Activated CD4-positive, alpha-beta T cell treated with anti-CD3 and anti-CD28 coated beads, Interleukin-2, amount 10 ng/mL, durations not matched to agents 7 days and 5 days (primary cell): Measurements from ENCODE around the gene TNXB. TPM values are rescaled to one million over a fixed set of nuclear protein-coding genes. Genes with fewer than 3 reads are reported as not detected.
"Not testable (repeated sequence)": the region's sequence is repeated elsewhere in the genome, so short reads cannot be mapped to it uniquely, and the experiment has no call there.

Source experiments
- CTCF ChIA-PET: fragments of 350-600 bp; sonication (Branson Sonifier 250); formaldehyde crosslinking; loops from one replicate; lab custom pipeline; 2021; ENCODE audit warnings: antibody characterized with exemption; lab: Charles Lee
- POLR2A ChIA-PET: fragments of 350-600 bp; sonication (Branson Sonifier 250); formaldehyde crosslinking; loops from one replicate; lab custom pipeline; 2021; ENCODE audit warnings: antibody characterized with exemption; lab: Charles Lee
- DNase-seq: peaks from one replicate; pipeline ENCODE4 v3.0.0-alpha.2; 2020
- H3K27ac Mint-ChIP-seq: one replicate; pipeline ENCODE4 v1.8.0; 2021; ENCODE audit warnings: mild to moderate bottlenecking, moderate library complexity, mixed read lengths
- H3K27me3 Mint-ChIP-seq: one replicate; pipeline ENCODE4 v1.8.0; 2021; ENCODE audit warnings: mixed read lengths
- H3K36me3 Mint-ChIP-seq: one replicate; pipeline ENCODE4 v1.8.0; 2021; ENCODE audit warnings: low read depth, mixed read lengths
- H3K4me1 Mint-ChIP-seq: one replicate; pipeline ENCODE4 v1.8.0; 2021; ENCODE audit warnings: mixed read lengths
- H3K4me3 Mint-ChIP-seq: one replicate; pipeline ENCODE4 v1.8.0; 2021; ENCODE audit warnings: mild to moderate bottlenecking, moderate library complexity, mixed read lengths
- H3K9me3 Mint-ChIP-seq: one replicate; pipeline ENCODE4 v1.8.0; 2021; ENCODE audit warnings: mixed read lengths
- total RNA-seq, 2 experiments: library from RNA; stranded (reverse); gene quantifications; one replicate each; pipeline ENCODE4 v1.2.3, GENCODE V29; 2021

TNXB gene
- total RNA-seq, 2 experiments from 2014 or later: 3.9 to 6.7 TPM

- H3K27ac Mint-ChIP-seq, H3K27me3 Mint-ChIP-seq, POLR2A ChIA-PET, H3K36me3 Mint-ChIP-seq, H3K4me3 Mint-ChIP-seq, CTCF ChIA-PET, DNase-seq, H3K4me1 Mint-ChIP-seq, H3K9me3 Mint-ChIP-seq: not testable (repeated sequence)
Observed at GRCh38 chr6:32022100-32022499, 87.0 kb downstream of the TNXB start.

GRCh38 chr6:32014547-32014946 is 94.6 kb downstream of the TNXB start, which contains the start of gene C4B:
Gene C4B, plus strand, starts transcription at chr6:32014795. Its CDS starts 51 bp downstream, at chr6:32014846.
- H3K4me3 Mint-ChIP-seq, H3K27me3 Mint-ChIP-seq, DNase-seq, H3K36me3 Mint-ChIP-seq, H3K9me3 Mint-ChIP-seq, H3K4me1 Mint-ChIP-seq, POLR2A ChIA-PET, CTCF ChIA-PET, H3K27ac Mint-ChIP-seq: not testable (repeated sequence)

DNA sequence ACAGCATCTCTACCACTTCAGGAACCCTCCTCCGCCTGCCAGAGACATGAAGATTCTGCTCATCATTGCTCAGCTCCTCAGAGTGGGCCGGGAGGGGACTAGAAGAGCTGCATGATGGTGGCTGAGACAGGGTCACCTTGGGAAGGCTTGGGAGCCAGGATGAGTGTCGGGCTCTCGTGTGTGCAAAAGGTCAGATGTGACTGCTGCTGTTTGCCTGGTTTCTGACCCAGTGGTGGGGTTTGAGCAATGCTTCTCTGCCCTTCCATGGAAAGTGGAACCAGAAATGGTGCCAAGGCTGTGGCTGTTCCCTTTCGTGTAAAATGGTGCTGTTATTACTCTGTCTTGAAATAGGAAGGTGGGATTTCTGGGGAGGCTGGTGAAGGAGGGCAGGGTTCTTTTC is 95.4 kb downstream of the TNXB start:
- CTCF ChIA-PET, H3K27ac Mint-ChIP-seq, POLR2A ChIA-PET, DNase-seq, H3K9me3 Mint-ChIP-seq, H3K4me3 Mint-ChIP-seq, H3K36me3 Mint-ChIP-seq, H3K4me1 Mint-ChIP-seq, H3K27me3 Mint-ChIP-seq: not testable (repeated sequence)

GRCh38 chr6:32012941-32013617 is 96.1 kb downstream of the TNXB start:
- H3K27ac Mint-ChIP-seq, H3K4me3 Mint-ChIP-seq, H3K9me3 Mint-ChIP-seq, DNase-seq, H3K36me3 Mint-ChIP-seq, H3K4me1 Mint-ChIP-seq, H3K27me3 Mint-ChIP-seq, POLR2A ChIA-PET, CTCF ChIA-PET: not testable (repeated sequence)

- peak; percentile 4 for DNase-seq
- H3K27me3 Mint-ChIP-seq, H3K4me3 Mint-ChIP-seq, POLR2A ChIA-PET, H3K36me3 Mint-ChIP-seq, H3K9me3 Mint-ChIP-seq, H3K4me1 Mint-ChIP-seq, H3K27ac Mint-ChIP-seq, CTCF ChIA-PET: not testable (repeated sequence)
Observed at GRCh38 chr6:32010856-32011530, 98.1 kb downstream of the TNXB start.

DNA sequence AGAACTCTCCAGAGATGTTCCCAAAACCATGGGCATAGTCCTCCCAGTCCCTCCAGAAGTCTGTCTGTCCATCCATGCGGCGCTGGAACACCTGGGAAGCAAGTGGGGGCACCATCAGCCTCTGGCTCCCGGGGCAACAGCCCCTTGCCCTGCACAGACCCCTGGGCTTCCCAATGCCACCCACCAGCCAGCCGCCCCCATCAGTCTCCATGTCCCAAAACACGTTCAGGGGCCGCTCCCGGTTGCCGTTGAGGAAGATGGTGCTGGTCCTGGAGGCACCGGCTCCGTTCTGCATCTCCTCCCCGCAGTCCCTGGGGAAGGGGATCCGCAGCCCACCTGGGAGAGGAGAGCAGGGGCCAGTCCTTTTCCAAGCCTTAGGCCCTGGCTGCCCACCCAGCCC is 99.6 kb downstream of the TNXB start:
- DNase-seq, H3K4me3 Mint-ChIP-seq, H3K9me3 Mint-ChIP-seq, POLR2A ChIA-PET, H3K36me3 Mint-ChIP-seq, CTCF ChIA-PET, H3K27me3 Mint-ChIP-seq, H3K4me1 Mint-ChIP-seq, H3K27ac Mint-ChIP-seq: not testable (repeated sequence)

- H3K4me3 Mint-ChIP-seq, DNase-seq, H3K36me3 Mint-ChIP-seq, H3K27ac Mint-ChIP-seq, CTCF ChIA-PET, H3K9me3 Mint-ChIP-seq, H3K4me1 Mint-ChIP-seq, H3K27me3 Mint-ChIP-seq, POLR2A ChIA-PET: not testable (repeated sequence)
Observed at GRCh38 chr6:32008616-32009015, 100.5 kb downstream of the TNXB start.

- DNase-seq, H3K36me3 Mint-ChIP-seq, H3K4me1 Mint-ChIP-seq, CTCF ChIA-PET, POLR2A ChIA-PET, H3K9me3 Mint-ChIP-seq, H3K27me3 Mint-ChIP-seq, H3K4me3 Mint-ChIP-seq, H3K27ac Mint-ChIP-seq: not testable (repeated sequence)
Observed at GRCh38 chr6:32008037-32008436, 101.1 kb downstream of the TNXB start.

DNA sequence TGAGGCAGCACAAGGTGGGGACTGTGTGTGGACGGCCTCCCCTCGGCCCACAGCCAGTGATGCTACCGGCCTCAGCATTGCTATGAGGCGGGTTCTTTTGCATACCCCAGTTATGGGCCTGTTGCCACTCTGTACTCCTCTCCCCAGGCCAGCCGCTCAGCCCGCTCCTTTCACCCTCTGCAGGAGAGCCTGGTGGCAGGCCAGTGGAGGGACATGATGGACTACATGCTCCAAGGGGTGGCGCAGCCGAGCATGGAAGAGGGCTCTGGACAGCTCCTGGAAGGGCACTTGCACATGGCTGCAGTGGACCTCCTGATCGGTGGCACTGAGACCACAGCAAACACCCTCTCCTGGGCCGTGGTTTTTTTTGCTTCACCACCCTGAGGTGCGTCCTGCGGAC is 102.1 kb downstream of the TNXB start:
- H3K27ac Mint-ChIP-seq, H3K4me3 Mint-ChIP-seq, DNase-seq, H3K36me3 Mint-ChIP-seq, CTCF ChIA-PET, H3K4me1 Mint-ChIP-seq, POLR2A ChIA-PET, H3K27me3 Mint-ChIP-seq, H3K9me3 Mint-ChIP-seq: not testable (repeated sequence)

DNA sequence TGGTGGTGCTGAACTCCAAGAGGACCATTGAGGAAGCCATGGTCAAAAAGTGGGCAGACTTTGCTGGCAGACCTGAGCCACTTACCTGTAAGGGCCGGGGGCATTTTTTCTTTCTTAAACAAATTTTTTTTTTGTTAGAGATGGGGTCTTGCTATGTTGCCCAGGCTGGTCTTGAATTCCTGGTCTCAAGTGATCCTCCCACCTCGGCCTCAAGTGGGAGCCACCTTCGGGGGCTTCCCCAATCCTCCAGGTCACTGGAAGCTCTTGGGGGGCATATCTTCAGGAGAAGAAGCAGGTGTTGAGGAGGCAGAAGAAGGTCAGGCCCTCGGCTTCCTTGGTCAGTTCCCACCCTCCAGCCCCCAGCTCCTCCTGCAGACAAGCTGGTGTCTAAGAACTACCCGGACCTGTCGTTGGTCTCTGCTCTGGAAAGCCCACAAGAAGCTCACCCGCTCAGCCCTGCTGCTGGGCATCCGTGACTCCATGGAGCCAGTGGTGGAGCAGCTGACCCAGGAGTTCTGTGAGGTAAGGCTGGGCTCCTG is 103.1 kb downstream of the TNXB start:
- DNase-seq, H3K4me3 Mint-ChIP-seq, H3K36me3 Mint-ChIP-seq, CTCF ChIA-PET, H3K4me1 Mint-ChIP-seq, H3K9me3 Mint-ChIP-seq, H3K27ac Mint-ChIP-seq, H3K27me3 Mint-ChIP-seq, POLR2A ChIA-PET: not testable (repeated sequence)

DNA sequence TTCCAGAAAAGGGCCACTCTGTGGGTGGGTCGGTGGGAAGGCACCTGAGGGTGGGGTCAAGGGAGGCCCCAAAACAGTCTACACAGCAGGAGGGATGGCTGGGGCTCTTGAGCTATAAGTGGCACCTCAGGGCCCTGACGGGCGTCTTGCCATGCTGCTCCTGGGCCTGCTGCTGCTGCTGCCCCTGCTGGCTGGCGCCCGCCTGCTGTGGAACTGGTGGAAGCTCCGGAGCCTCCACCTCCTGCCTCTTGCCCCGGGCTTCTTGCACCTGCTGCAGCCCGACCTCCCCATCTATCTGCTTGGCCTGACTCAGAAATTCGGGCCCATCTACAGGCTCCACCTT is 103.6 kb downstream of the TNXB start:
- H3K4me1 Mint-ChIP-seq, CTCF ChIA-PET, H3K36me3 Mint-ChIP-seq, DNase-seq, H3K9me3 Mint-ChIP-seq, H3K27me3 Mint-ChIP-seq, POLR2A ChIA-PET, H3K4me3 Mint-ChIP-seq, H3K27ac Mint-ChIP-seq: not testable (repeated sequence)

DNA sequence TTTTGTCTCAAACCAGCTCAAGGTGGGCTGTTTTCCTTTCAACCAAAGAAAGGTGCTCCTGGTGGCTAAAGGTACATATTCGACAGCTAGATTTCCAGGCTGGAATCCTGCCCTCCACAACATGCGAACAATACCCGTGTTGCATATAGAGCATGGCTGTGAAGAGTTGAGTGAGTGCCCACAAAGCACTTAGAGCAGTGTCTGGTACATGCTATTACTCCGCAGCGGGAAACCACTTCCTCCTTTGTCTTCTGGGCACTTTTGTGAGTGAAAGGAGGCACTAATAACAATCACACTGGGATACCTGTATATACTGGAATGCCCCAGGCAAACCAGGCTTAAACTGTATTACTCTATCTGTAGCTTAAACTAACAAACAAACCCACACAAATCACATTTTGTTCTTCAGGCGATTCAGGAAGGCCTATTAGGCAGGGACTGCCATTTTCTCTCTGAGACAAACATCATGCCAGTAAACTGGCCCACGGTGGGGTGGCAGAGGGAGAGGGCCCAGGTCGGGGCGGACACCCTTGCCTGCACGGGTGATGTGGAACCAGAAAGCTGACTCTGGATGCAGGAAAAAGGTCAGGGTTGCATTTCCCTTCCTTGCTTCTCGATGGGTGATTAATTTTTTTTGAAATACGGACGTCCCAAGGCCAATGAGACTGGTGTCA is 104.1 kb downstream of the TNXB start:
- CTCF ChIA-PET, H3K9me3 Mint-ChIP-seq: not testable (repeated sequence)

GRCh38 chr6:32004393-32004792 is 104.7 kb downstream of the TNXB start:
- H3K9me3 Mint-ChIP-seq, CTCF ChIA-PET, H3K27ac Mint-ChIP-seq, H3K4me3 Mint-ChIP-seq, POLR2A ChIA-PET, DNase-seq, H3K4me1 Mint-ChIP-seq, H3K27me3 Mint-ChIP-seq, H3K36me3 Mint-ChIP-seq: not testable (repeated sequence)

More for the DNA sequence above, 104.1 kb downstream of the TNXB start:
- POLR2A ChIA-PET, H3K27ac Mint-ChIP-seq, H3K4me1 Mint-ChIP-seq, H3K27me3 Mint-ChIP-seq, H3K4me3 Mint-ChIP-seq, H3K36me3 Mint-ChIP-seq: not testable (repeated sequence)
- DNase-seq: peak; percentile 3
